Hepatocyte (in vitro differentiated cells): Measurements from ENCODE around the gene SIT1. TPM values are rescaled to one million over a fixed set of nuclear protein-coding genes. Genes with fewer than 3 reads are reported as not detected.

Source experiments
- DNase-seq: peaks from one replicate; pipeline ENCODE4 v3.0.0-alpha.2; 2016; ENCODE audit warnings: low spot score
- H2AFZ ChIP-seq: fragments of 200-600 bp; sonication (generic); 2 replicates; pipeline ENCODE4 v1.6.0; 2016; ENCODE audit warnings: antibody characterized with exemption, mild to moderate bottlenecking
- H3K27ac ChIP-seq: fragments of 200-600 bp; sonication (generic); 2 replicates; pipeline ENCODE4 v1.5.1; 2016; ENCODE audit warnings: mild to moderate bottlenecking
- H3K27me3 ChIP-seq: fragments of 200-600 bp; sonication (generic); 2 replicates; pipeline ENCODE4 v1.6.1; 2016
- H3K36me3 ChIP-seq: fragments of 200-600 bp; sonication (generic); replicated peaks from 2 replicates; pipeline ENCODE4 v1.5.1; 2016; ENCODE audit warnings: low read depth; ENCODE audit not compliant: insufficient read depth
- H3K4me1 ChIP-seq: fragments of 200-600 bp; sonication (generic); 2 replicates; pipeline ENCODE4 v1.5.1; 2016; ENCODE audit warnings: mild to moderate bottlenecking, moderate library complexity; ENCODE audit not compliant: insufficient read depth
- H3K4me2 ChIP-seq: fragments of 200-600 bp; sonication (generic); 2 replicates; pipeline ENCODE4 v1.6.0; 2016
- H3K4me3 ChIP-seq: fragments of 200-600 bp; sonication (generic); 2 replicates; pipeline ENCODE4 v1.5.1; 2016; ENCODE audit warnings: mild to moderate bottlenecking
- H3K79me2 ChIP-seq: fragments of 200-600 bp; sonication (generic); 2 replicates; pipeline ENCODE4 v1.6.0; 2017; ENCODE audit warnings: mild to moderate bottlenecking
- H3K9me2 ChIP-seq: fragments of 200-600 bp; sonication (generic); replicated peaks from 2 replicates; pipeline ENCODE4 v1.6.0; 2017; ENCODE audit warnings: mild to moderate bottlenecking; ENCODE audit not compliant: insufficient read depth
- H3K9me3 ChIP-seq: fragments of 200-600 bp; sonication (generic); 2 replicates; pipeline ENCODE4 v1.5.1; 2016; ENCODE audit warnings: low read depth, mild to moderate bottlenecking
- H4K20me1 ChIP-seq: fragments of 200-600 bp; sonication (generic); 2 replicates; pipeline ENCODE4 v1.6.0; 2016; ENCODE audit warnings: mild to moderate bottlenecking; ENCODE audit not compliant: insufficient read depth, poor library complexity, severe bottlenecking
- CTCF ChIP-seq: fragments of 200-600 bp; sonication (generic); IDR thresholded peaks from 2 replicates; pipeline ENCODE4 v1.5.1; 2016; ENCODE audit warnings: antibody characterized with exemption, mild to moderate bottlenecking; ENCODE audit not compliant: poor library complexity
- EZH2 ChIP-seq: fragments of 200-600 bp; sonication (generic); IDR thresholded peaks from 2 replicates; pipeline ENCODE4 v1.6.1; 2016; ENCODE audit warnings: antibody characterized with exemption, mild to moderate bottlenecking, borderline replicate concordance
- EZH2phosphoT487 ChIP-seq: fragments of 200-600 bp; sonication (generic); IDR thresholded peaks from one replicate; pipeline ENCODE4 v1.6.1; 2018; ENCODE audit warnings: antibody characterized with exemption, mild to moderate bottlenecking, low read depth, moderate library complexity; ENCODE audit not compliant: unreplicated experiment, severe bottlenecking
- WGBS: methylation state at CpG from one replicate; pipeline ENCODE4 v1.1.6; 2016; ENCODE audit warnings: low lambda C conversion rate; ENCODE audit errors: missing lambda C conversion rate; 5-methylcytosine and 5-hydroxymethylcytosine counted together
- microRNA-seq: library from miRNA; unstranded; fragments of <30 nt; microRNA quantifications from one replicate; pipeline ENCODE4, GENCODE V29; 2017
- polyA plus RNA-seq: library from polyadenylated mRNA; unstranded; fragments of >200 nt; fragmentation: Nextera tagmentation; extraction: Ambion mirVana; gene quantifications from 2 replicates; pipeline ENCODE4 v1.2.1, GENCODE V29; 2016
- small RNA-seq: library from RNA; depleted of rRNA; stranded (forward); fragments of <200 nt; gene quantifications from one replicate; pipeline ENCODE3, GENCODE V24; 2014
- total RNA-seq: library from RNA; depleted of rRNA; stranded (reverse); fragments of >200 nt; gene quantifications from 2 replicates; pipeline ENCODE4 v1.2.3, GENCODE V29; 2014

Gene SIT1
- total and polyA plus RNA-seq, 2 experiments from 2014 or later: not detected

DNA sequence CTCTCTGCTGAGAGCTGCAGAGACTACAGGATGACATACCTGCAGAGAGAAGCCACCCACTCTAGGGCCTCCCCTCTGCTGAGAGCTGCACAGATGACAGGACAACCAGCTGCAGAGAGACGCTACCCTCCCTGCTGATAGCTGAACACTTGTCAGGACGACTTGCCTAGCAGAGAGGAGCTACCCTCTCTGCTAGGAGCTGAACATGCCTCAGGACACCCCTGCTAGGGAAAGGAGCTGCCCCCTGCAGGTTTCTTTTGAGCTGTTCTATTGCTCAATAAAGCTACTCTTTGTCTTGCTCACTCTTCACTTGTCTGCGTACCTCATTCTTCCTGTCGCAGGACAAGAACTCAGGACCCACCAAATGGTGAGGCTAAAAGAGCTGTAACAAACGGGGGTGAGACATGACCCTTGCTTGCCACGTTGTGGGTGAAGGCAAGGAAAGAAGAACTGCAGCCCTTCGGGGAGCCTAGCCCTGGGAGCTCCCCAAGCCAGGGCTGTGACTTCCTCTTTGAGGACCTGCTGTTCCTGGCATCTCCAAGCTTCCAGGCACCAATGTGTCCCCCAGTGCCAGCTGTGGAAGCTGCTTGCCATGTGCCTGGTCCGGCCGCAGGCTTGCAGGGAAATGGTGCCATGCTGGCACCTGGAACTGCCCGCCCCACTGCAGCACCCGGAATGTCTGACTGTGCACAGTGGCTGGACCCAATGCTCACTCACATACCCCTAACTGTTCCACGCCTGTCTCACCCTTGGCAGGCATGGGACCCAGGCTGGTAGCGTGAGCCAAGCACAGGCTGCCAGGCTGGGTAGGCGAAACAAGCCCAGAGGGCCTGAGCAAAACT, 50.7 kb downstream of the SIT1 start:
- Histone ChIP-seq H3K27me3 (no peaks in the 10 kb centered on the region), H3K9me3 (no peaks in the 10 kb centered on the region), H2AFZ (no peak overlapping the region), H3K4me1 (peaks cover 9% of the 10 kb centered on the region), H3K4me2 (no peak overlapping the region), H3K4me3 (no peak overlapping the region), H3K27ac (no peak overlapping the region), H4K20me1 (no peaks in the 10 kb centered on the region), H3K9me2 (no peaks in the 10 kb centered on the region), H3K36me3 (no peaks in the 10 kb centered on the region), H3K79me2 (peaks cover 5% of the 10 kb centered on the region)
- DNase-seq: no peak
- TF ChIP-seq EZH2phosphoT487 (no peak), EZH2 (no peak), CTCF (no peak)
- WGBS: 84% methylated on average over 14 of the region's 14 CpGs

Small RNAs within 50 kb of the gene (microRNA-seq; reads per million reads assigned to microRNA genes)
- gene MIR4667: 4.0 reads per million

Small RNAs within 50 kb of the gene (small RNA-seq; reads per million reads assigned to genes)
- gene MIR4667: not detected
- gene RMRP: not detected
- not detected for gene RN7SL22P

Other genes starting within 250 kb of the SIT1 start
- gene RUSC2, start 160.8 kb downstream of the SIT1 start, total RNA-seq: 12.6 and 17.7 TPM in 2 replicates
- gene RUSC2, start 160.8 kb downstream of the SIT1 start, polyA plus RNA-seq: 16.6 and 17.5 TPM in 2 replicates
- gene TESK1, start 45.7 kb downstream of the SIT1 start, total RNA-seq: 17.4 and 20.1 TPM in 2 replicates
- gene TESK1, start 45.7 kb downstream of the SIT1 start, polyA plus RNA-seq: 27.2 and 30.3 TPM in 2 replicates
- 1.9 and 2.0 TPM in 2 replicates for gene CD72, start 32.5 kb downstream of the SIT1 start, total RNA-seq
- 1.1 and 1.3 TPM in 2 replicates for gene CD72, start 32.5 kb downstream of the SIT1 start, polyA plus RNA-seq
- gene RMRP, start 7.1 kb upstream of the SIT1 start, total RNA-seq: 1,377 and 3,174 TPM in 2 replicates
- gene RMRP, start 7.1 kb upstream of the SIT1 start, polyA plus RNA-seq: not detected in 2 replicates
- gene CCDC107, start 7.4 kb upstream of the SIT1 start, total RNA-seq: 12.1 and 13.8 TPM in 2 replicates
- 39.5 and 42.2 TPM in 2 replicates for gene CCDC107, start 7.4 kb upstream of the SIT1 start, polyA plus RNA-seq
- gene ARHGEF39, start 14.3 kb upstream of the SIT1 start, total RNA-seq: 1.8 and 9.4 TPM in 2 replicates
- gene ARHGEF39, start 14.3 kb upstream of the SIT1 start, polyA plus RNA-seq: 5.2 and 5.6 TPM in 2 replicates
- gene CA9, start 23.0 kb upstream of the SIT1 start, total RNA-seq: 0.27 TPM in 1 of 2 replicates, not detected in the other
- gene CA9, start 23.0 kb upstream of the SIT1 start, polyA plus RNA-seq: 2.1 and 2.4 TPM in 2 replicates
- 98.7 and 106 TPM in 2 replicates for gene TPM2, start 39.0 kb upstream of the SIT1 start, total RNA-seq
- 166 and 203 TPM in 2 replicates for gene TPM2, start 39.0 kb upstream of the SIT1 start, polyA plus RNA-seq
- gene TLN1, start 81.3 kb upstream of the SIT1 start, total RNA-seq: 100 and 113 TPM in 2 replicates
- 70.5 and 73.4 TPM in 2 replicates for gene TLN1, start 81.3 kb upstream of the SIT1 start, polyA plus RNA-seq
- 54.6 and 69.6 TPM in 2 replicates for gene CREB3, start 81.7 kb upstream of the SIT1 start, total RNA-seq
- 79.8 and 79.9 TPM in 2 replicates for gene CREB3, start 81.7 kb upstream of the SIT1 start, polyA plus RNA-seq
- gene GBA2, start 98.3 kb upstream of the SIT1 start, total RNA-seq: 58.5 and 60.5 TPM in 2 replicates
- 77.5 and 80.2 TPM in 2 replicates for gene GBA2, start 98.3 kb upstream of the SIT1 start, polyA plus RNA-seq
- gene RGP1, start 98.4 kb upstream of the SIT1 start, total RNA-seq: 17.1 and 19.3 TPM in 2 replicates
- gene RGP1, start 98.4 kb upstream of the SIT1 start, polyA plus RNA-seq: 11.2 and 11.4 TPM in 2 replicates
- not detected in 2 replicates for gene MSMP, start 103.3 kb upstream of the SIT1 start, total RNA-seq
- gene MSMP, start 103.3 kb upstream of the SIT1 start, polyA plus RNA-seq: not detected in 2 replicates
- 12.8 and 13.9 TPM in 2 replicates for gene NPR2, start 140.7 kb upstream of the SIT1 start, total RNA-seq
- 12.2 and 14.4 TPM in 2 replicates for gene NPR2, start 140.7 kb upstream of the SIT1 start, polyA plus RNA-seq
- gene SPAG8, start 161.3 kb upstream of the SIT1 start, total RNA-seq: 0.10 and 1.4 TPM in 2 replicates
- gene SPAG8, start 161.3 kb upstream of the SIT1 start, polyA plus RNA-seq: 0.55 and 0.63 TPM in 2 replicates
- 31.9 and 45.7 TPM in 2 replicates for gene HINT2, start 164.1 kb upstream of the SIT1 start, total RNA-seq
- 81.4 and 87.3 TPM in 2 replicates for gene HINT2, start 164.1 kb upstream of the SIT1 start, polyA plus RNA-seq
- not detected in 2 replicates for gene FAM221B, start 177.8 kb upstream of the SIT1 start, total RNA-seq
- 0.26 TPM in 1 of 2 replicates, not detected in the other for gene FAM221B, start 177.8 kb upstream of the SIT1 start, polyA plus RNA-seq
- gene TMEM8B, start 178.3 kb upstream of the SIT1 start, total RNA-seq: 7.5 and 12.3 TPM in 2 replicates
- gene TMEM8B, start 178.3 kb upstream of the SIT1 start, polyA plus RNA-seq: 13.4 and 14.6 TPM in 2 replicates
- gene OR13J1, start 219.5 kb upstream of the SIT1 start, total RNA-seq: not detected in 2 replicates
- not detected in 2 replicates for gene OR13J1, start 219.5 kb upstream of the SIT1 start, polyA plus RNA-seq